HG03457 (cell line): ENCODE measurements around the gene KSR1.
"Not testable (repeated sequence)": the region's sequence is repeated elsewhere in the genome, so short reads cannot be mapped to it uniquely, and the experiment has no call there.

Experiments
- ATAC-seq: cut with Tn5 transposase; IDR thresholded peaks from one replicate; pipeline ENCODE4 v1.9.1; 2021; ENCODE audit warnings: moderate number of reproducible peaks; ENCODE audit not compliant: unreplicated experiment

Gene KSR1

GRCh38 chr17:27452828-27453227 is 3.4 kb upstream of the KSR1 start:
- no peak for ATAC-seq

- no peak for ATAC-seq
Measured at GRCh38 chr17:27453471-27453870, 2.8 kb upstream of the KSR1 start.

DNA sequence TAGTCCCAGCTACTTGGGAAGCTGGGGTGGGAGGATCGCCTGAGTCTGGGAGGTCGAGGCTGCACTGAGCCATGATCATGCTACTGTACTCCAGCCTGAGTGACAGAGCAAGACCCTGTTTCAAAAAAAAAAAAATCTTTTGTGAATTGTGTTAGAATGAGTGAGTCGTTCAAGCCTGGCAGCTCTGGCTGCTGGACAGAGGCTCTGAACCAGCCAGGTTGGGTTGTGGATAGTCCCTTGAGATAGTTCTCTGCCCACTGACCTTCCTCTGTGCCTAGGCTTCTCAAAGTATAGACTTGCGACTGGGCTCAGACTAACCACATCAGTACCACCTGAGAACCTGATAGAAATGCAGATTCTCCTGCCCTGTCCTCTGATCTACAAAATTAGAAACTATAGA is 2.2 kb upstream of the KSR1 start:
- ATAC-seq, result no peak

- no peak for ATAC-seq
Measured at GRCh38 chr17:27455236-27455913, 873 bp upstream of the KSR1 start.

DNA sequence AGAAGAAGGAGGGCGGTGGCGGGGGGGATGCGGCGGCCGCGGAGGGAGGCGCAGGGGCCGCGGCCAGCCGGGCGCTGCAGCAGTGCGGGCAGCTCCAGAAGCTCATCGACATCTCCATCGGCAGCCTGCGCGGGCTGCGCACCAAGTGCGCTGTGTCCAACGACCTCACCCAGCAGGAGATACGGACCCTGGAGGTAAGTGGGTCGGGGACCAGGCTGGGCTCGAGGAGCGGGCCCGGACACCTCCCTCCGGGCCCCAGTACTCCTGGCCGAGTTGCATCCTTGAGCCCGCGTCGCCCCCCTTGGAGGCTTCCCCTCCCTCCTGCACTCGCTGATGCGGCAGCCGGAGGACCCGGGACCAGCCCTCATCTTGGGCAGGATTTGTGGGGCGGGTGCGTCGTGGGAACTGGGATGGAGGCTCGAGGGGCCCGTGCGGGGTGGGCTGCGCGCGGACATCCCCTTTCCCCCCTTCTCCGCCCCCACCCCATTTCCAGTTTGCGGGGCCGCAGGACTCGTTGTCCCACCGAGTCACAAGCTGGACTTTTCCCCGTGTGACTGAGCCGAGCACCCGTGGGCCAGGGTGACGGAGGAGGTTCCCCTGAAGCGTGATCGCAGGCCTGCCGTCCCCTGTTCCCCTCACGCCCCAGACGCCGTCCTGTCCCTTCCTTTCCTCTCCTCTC is 572 bp downstream of the KSR1 start:
- no peak for ATAC-seq

- no peak for ATAC-seq
Measured at GRCh38 chr17:27457360-27457715, 1.1 kb downstream of the KSR1 start.

- no peak for ATAC-seq
Measured at GRCh38 chr17:27457731-27458523, 1.7 kb downstream of the KSR1 start.

DNA sequence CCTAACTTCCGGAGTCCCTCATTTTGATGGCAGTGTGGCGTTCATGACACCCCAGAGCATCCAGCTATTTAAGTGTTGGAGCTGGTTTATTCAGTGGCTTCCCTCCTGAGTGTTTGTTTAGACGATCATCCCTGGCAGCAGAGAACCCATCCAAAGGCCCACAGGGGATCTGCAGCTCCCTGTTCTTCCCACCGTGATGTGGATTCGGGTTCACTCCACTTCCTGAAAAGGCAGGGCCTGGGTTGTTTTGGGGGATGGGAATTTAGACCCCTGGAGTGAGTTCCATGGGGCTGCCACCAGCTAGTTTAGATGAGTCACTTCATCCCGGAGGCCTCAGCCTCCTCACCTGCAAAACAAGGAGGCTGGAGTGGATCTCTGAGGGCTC is 2.3 kb downstream of the KSR1 start:
- ATAC-seq, result no peak

GRCh38 chr17:27459433-27459832 is 3.2 kb downstream of the KSR1 start:
- no peak for ATAC-seq

- ATAC-seq, result no peak
Measured at GRCh38 chr17:27460196-27460725, 4.0 kb downstream of the KSR1 start.

DNA sequence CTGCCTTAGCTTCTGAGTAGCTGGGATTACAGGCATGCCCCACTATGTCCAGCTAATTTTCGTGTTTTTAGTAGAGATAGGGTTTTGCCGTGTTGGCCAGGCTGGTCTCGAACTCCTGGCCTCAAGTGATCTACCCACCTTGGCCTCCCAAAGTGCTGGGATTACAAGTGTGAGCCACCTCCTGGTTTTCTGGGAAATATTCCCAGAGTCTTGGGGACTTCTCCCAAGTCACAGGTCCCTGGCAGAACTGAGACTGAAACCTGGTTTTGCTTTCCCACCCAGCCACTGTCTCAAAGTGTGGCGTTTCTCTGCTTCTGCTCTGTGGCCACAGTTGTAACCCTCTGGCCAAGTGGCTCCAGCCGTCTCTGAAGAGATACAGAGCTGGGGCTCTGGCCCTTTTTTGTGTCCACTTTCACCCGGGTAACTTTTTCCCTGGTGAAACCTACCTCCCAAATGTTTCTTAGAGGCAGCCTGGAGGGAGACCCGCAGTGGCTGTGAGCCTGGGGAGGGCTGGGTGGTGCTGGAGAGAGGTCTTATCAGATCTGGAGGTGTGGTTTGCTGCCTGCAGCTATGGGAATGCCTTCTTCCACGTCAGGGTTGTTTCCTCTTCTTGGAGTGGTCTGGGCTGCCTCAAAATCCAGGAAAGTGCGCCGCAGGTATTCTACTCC is 5.1 kb downstream of the KSR1 start:
- ATAC-seq, result no peak

GRCh38 chr17:27462149-27462548 is 5.9 kb downstream of the KSR1 start:
- no peak for ATAC-seq

- no peak for ATAC-seq
Measured at GRCh38 chr17:27462714-27463113, 6.5 kb downstream of the KSR1 start.

DNA sequence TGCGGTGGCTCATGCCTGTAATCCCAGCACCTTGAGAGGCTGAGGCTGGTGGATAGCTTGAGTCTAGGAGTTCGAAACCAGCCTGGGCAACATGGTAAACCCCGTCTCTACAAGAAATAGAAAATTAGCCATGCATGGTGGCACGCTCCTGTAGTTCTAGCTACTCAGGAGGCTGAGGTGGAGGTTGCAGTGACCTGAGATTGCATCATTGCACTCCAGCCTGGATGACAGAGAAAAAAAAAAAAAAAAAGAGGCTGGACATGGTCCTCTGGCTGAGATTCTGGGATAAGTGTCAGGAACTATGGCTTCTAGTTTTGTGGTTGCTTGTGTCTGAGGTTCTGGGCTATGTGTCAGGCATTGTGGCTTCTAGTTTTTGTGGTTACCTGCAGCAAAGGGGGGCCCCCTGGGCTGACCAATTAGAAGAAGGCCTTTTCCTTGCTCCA is 7.0 kb downstream of the KSR1 start:
- ATAC-seq, result no peak

- ATAC-seq, result not testable (repeated sequence)
Measured at GRCh38 chr17:27464019-27464418, 7.8 kb downstream of the KSR1 start.

- no peak for ATAC-seq
Measured at GRCh38 chr17:27464431-27464830, 8.2 kb downstream of the KSR1 start.

DNA sequence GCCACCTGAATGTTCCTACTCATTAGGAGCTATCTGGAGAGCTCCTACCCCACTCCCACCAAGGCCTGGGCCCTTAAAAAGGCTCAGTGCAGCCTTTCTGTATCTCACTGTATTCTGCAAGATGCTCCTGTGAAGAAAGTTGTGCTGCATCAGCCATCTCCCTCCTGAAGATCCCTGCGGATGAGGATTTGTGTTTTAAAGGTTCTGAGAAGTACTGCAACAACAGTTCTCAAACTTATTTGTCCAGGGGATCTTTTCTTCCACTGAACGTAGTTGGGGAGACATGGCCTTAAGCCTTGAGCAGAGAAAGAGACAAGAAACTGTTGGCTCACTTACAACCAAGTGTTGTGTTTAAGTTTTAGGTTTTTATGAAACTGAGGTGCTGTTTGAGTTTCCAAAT is 9.6 kb downstream of the KSR1 start:
- not testable (repeated sequence) for ATAC-seq

GRCh38 chr17:27466376-27466742 is 10.1 kb downstream of the KSR1 start:
- no peak for ATAC-seq

GRCh38 chr17:27466743-27467375 is 10.6 kb downstream of the KSR1 start:
- peak; percentile 56 for ATAC-seq

DNA sequence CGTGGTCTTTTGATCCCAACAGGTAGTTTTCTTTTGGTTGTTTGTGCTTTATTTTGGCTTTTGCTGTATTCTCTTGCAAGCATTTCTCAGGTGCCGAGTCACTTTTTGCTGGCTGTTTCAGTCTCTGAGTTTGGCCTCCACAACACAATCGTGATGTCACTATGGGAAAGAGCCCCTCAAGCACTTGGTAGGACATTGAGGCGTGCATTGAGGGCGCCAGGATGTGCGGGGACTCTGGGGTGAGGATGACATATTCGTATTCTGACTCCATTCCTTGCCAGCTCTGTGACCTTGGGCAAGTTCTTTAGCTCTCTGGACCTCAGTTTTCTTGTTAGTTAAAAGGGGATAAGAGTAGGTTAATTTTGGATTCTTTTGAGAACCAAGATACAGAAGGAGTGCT is 13.0 kb downstream of the KSR1 start:
- no peak for ATAC-seq
